Activated CD4-positive, alpha-beta memory T cell treated with anti-CD3 and anti-CD28 coated beads for 36 hours (primary cell): ENCODE results near the gene FCN3. TPM values are rescaled to one million over a fixed set of nuclear protein-coding genes. Genes with fewer than 3 reads are reported as not detected.

Source experiments
- total RNA-seq, 2 experiments: library from RNA; stranded (reverse); gene quantifications; one replicate each; pipeline ENCODE4 v1.2.3, GENCODE V29; 2021

Gene FCN3
- total RNA-seq, 2 experiments from 2014 or later = not detected

Other genes starting within 250 kb of the FCN3 start
- gene SLC9A1, start 219.7 kb downstream of the FCN3 start, total RNA-seq = 10 to 100 TPM; 16.0 to 17.8 TPM
- gene WDTC1, start 140.2 kb downstream of the FCN3 start, total RNA-seq = 10 to 100 TPM; 30.3 TPM
- gene TMEM222, start 52.7 kb downstream of the FCN3 start, total RNA-seq = 10 to 100 TPM; 22.8 to 24.6 TPM
- gene SYTL1, start 32.8 kb downstream of the FCN3 start, total RNA-seq = 10 to 100 TPM; 27.3 to 30.4 TPM
- 1 to 10 TPM; 8.2 to 9.7 TPM for gene MAP3K6, start 7.9 kb downstream of the FCN3 start, total RNA-seq
- gene CD164L2, start 8.5 kb upstream of the FCN3 start, total RNA-seq = not detected
- 1 to 10 TPM; 1.3 to 1.5 TPM for gene GPR3, start 17.8 kb upstream of the FCN3 start, total RNA-seq
- gene WASF2, start 115.3 kb upstream of the FCN3 start, total RNA-seq = 100 to 1,000 TPM; 109 to 110 TPM
- gene AHDC1, start 229.3 kb upstream of the FCN3 start, total RNA-seq = 10 to 100 TPM in 1 of 2 experiments, 1 to 10 TPM in 1; 8.3 to 12.1 TPM